H9 (cell line): ENCODE measurements around the gene SGCB. TPM values are rescaled to one million over a fixed set of nuclear protein-coding genes. Genes with fewer than 3 reads are reported as not detected.

Experiments used
- DNase-seq: peaks from one replicate; pipeline ENCODE4 v3.0.0-alpha.2; 2017
- H2AFZ ChIP-seq: one replicate; pipeline ENCODE4 v1.6.1; 2013; ENCODE audit warnings: mild to moderate bottlenecking, low read length, control low read depth, moderate library complexity
- H2AK5ac ChIP-seq: 2 replicates; pipeline ENCODE4 v1.6.1; 2013; ENCODE audit warnings: low read length, control low read depth, mixed read lengths; ENCODE audit not compliant: insufficient read length
- H2BK120ac ChIP-seq: one replicate; pipeline ENCODE4 v1.6.1; 2013; ENCODE audit warnings: low read depth, mild to moderate bottlenecking, low read length, control low read depth, inconsistent platforms; ENCODE audit not compliant: poor library complexity, severe bottlenecking
- H2BK12ac ChIP-seq: 2 replicates; pipeline ENCODE4 v1.6.1; 2013; ENCODE audit warnings: low read length, control low read depth, mixed read lengths, low read depth; ENCODE audit not compliant: insufficient read length
- H2BK15ac ChIP-seq: 2 replicates; pipeline ENCODE4 v1.6.1; 2013; ENCODE audit warnings: low read depth, low read length, control low read depth
- H2BK20ac ChIP-seq: one replicate; pipeline ENCODE4 v1.6.1; 2013; ENCODE audit warnings: low read depth, mild to moderate bottlenecking, low read length, control low read depth, inconsistent platforms; ENCODE audit not compliant: poor library complexity, severe bottlenecking
- H2BK5ac ChIP-seq: 2 replicates; pipeline ENCODE4 v1.6.1; 2013; ENCODE audit warnings: low read length, control low read depth, mixed read lengths; ENCODE audit not compliant: insufficient read length
- H3K14ac ChIP-seq: 2 replicates; pipeline ENCODE4 v1.6.1; 2013; ENCODE audit warnings: low read length, control low read depth; ENCODE audit not compliant: insufficient read depth
- H3K18ac ChIP-seq: 2 replicates; pipeline ENCODE4 v1.6.1; 2013; ENCODE audit warnings: low read depth, mild to moderate bottlenecking, mixed read lengths, low read length, control low read depth; ENCODE audit not compliant: insufficient read length
- H3K23ac ChIP-seq: 2 replicates; pipeline ENCODE4 v1.6.1; 2013; ENCODE audit warnings: low read length, control low read depth, mixed read lengths, low read depth; ENCODE audit not compliant: insufficient read length
- H3K23me2 ChIP-seq: 2 replicates; pipeline ENCODE4 v1.6.1; 2013; ENCODE audit warnings: low read depth, mild to moderate bottlenecking, mixed read lengths, low read length, control low read depth; ENCODE audit not compliant: insufficient read length, poor library complexity, severe bottlenecking
- H3K27ac ChIP-seq: 2 replicates; pipeline ENCODE4 v1.5.1; 2013; ENCODE audit warnings: low read length, control low read depth, mixed read lengths, low read depth; ENCODE audit not compliant: insufficient read length
- H3K27me3 ChIP-seq: 2 replicates; pipeline ENCODE4 v1.6.1; 2013; ENCODE audit warnings: low read length, control low read depth, inconsistent platforms; ENCODE audit not compliant: insufficient read depth
- H3K4ac ChIP-seq: 2 replicates; pipeline ENCODE4 v1.6.1; 2013; ENCODE audit warnings: low read depth, mild to moderate bottlenecking, control low read depth, inconsistent platforms, low read length, moderate library complexity
- H3K4me1 ChIP-seq: 2 replicates; pipeline ENCODE4 v1.6.1; 2013; ENCODE audit warnings: low read length, control low read depth, inconsistent platforms; ENCODE audit not compliant: insufficient read depth
- H3K4me2 ChIP-seq: 2 replicates; pipeline ENCODE4 v1.6.1; 2013; ENCODE audit warnings: low read length, control low read depth, mixed read lengths; ENCODE audit not compliant: insufficient read length, insufficient read depth
- H3K56ac ChIP-seq: 2 replicates; pipeline ENCODE4 v1.6.1; 2013; ENCODE audit warnings: low read depth, mild to moderate bottlenecking, mixed read lengths, low read length, control low read depth; ENCODE audit not compliant: insufficient read length
- H3K79me1 ChIP-seq: 2 replicates; pipeline ENCODE4 v1.6.1; 2013; ENCODE audit warnings: low read depth, mild to moderate bottlenecking, moderate library complexity, low read length, control low read depth, inconsistent platforms; ENCODE audit not compliant: insufficient read depth, poor library complexity, severe bottlenecking
- H3K79me2 ChIP-seq: 2 replicates; pipeline ENCODE4 v1.6.1; 2013; ENCODE audit warnings: low read length, control low read depth, inconsistent platforms; ENCODE audit not compliant: insufficient read depth
- H3K9ac ChIP-seq: 2 replicates; pipeline ENCODE4 v1.6.1; 2013; ENCODE audit warnings: low read length, control low read depth, mixed read lengths; ENCODE audit not compliant: insufficient read length; ENCODE audit errors: extremely low read depth
- H3K9me3 ChIP-seq: one replicate; pipeline ENCODE4 v1.6.1; 2013; ENCODE audit warnings: low read depth, low read length, inconsistent platforms; ENCODE audit not compliant: control insufficient read depth
- H3T11ph ChIP-seq: one replicate; pipeline ENCODE4 v1.6.1; 2013; ENCODE audit warnings: mild to moderate bottlenecking, low read length, control low read depth, inconsistent platforms
- H4K20me1 ChIP-seq: one replicate; pipeline ENCODE4 v1.6.1; 2013; ENCODE audit not compliant: control insufficient read depth, insufficient read length, insufficient read depth
- H4K5ac ChIP-seq: 2 replicates; pipeline ENCODE4 v1.6.1; 2013; ENCODE audit warnings: low read depth, mild to moderate bottlenecking, mixed read lengths, low read length, control low read depth; ENCODE audit not compliant: insufficient read length
- H4K8ac ChIP-seq: replicated peaks from 2 replicates; pipeline ENCODE4 v1.6.1; 2013; ENCODE audit warnings: low read length, control low read depth, mixed read lengths, low read depth; ENCODE audit not compliant: insufficient read length
- H4K91ac ChIP-seq: 2 replicates; pipeline ENCODE4 v1.6.1; 2013; ENCODE audit warnings: low read depth, mild to moderate bottlenecking, moderate library complexity, mixed read lengths, low read length, control low read depth; ENCODE audit not compliant: insufficient read length
- H3K27ac Mint-ChIP-seq, 3 experiments: 2 replicates in 2 of 3; 3 replicates in 1 of 3; pipeline ENCODE4 v1.8.0; 2020 to 2021; ENCODE audit warnings: mixed read lengths in 3 of 3, mild to moderate bottlenecking in 1 of 3, moderate library complexity in 1 of 3
- H3K27me3 Mint-ChIP-seq: 2 replicates; pipeline ENCODE4 v1.8.0; 2021; ENCODE audit warnings: low read depth, mild to moderate bottlenecking, moderate library complexity, mixed read lengths
- H3K36me3 Mint-ChIP-seq, 3 experiments: 2 replicates in 2 of 3; 3 replicates in 1 of 3; pipeline ENCODE4 v1.8.0; 2020 to 2021; ENCODE audit warnings: low read depth in 3 of 3, mixed read lengths in 3 of 3; ENCODE audit not compliant: insufficient read depth in 1 of 3
- H3K4me1 Mint-ChIP-seq, 2 experiments: 2 replicates each; pipeline ENCODE4 v1.8.0; 2020; ENCODE audit warnings: mixed read lengths in 2 of 2
- H3K4me3 Mint-ChIP-seq, 2 experiments: 2 replicates in 1 of 2; 3 replicates in 1 of 2; pipeline ENCODE4 v1.8.0; 2020 to 2021; ENCODE audit warnings: mild to moderate bottlenecking in 2 of 2, mixed read lengths in 2 of 2, moderate library complexity in 1 of 2
- H3K9me3 Mint-ChIP-seq, 2 experiments: 2 replicates in 1 of 2; 3 replicates in 1 of 2; pipeline ENCODE4 v1.8.0; 2020; ENCODE audit warnings: mild to moderate bottlenecking in 2 of 2, mixed read lengths in 2 of 2, moderate library complexity in 1 of 2
- CTCF ChIP-seq: fragments of 200-600 bp; sonication (generic); conservative IDR thresholded peaks from 3 replicates; pipeline ENCODE4 v1.8.0; 2021; ENCODE audit warnings: antibody characterized with exemption, mild to moderate bottlenecking
- WGBS: extraction: QIAGEN DNeasy Blood & Tissue Kit; methylation state at CpG from one replicate; pipeline ENCODE4 v1.1.7; 2013; ENCODE audit warnings: missing lambda C conversion rate, low lambda C conversion rate, mixed read lengths; ENCODE audit not compliant: insufficient read length; ENCODE audit errors: extremely low coverage; 5-methylcytosine and 5-hydroxymethylcytosine counted together
- total RNA-seq: library from RNA; stranded (reverse); gene quantifications from 2 replicates; pipeline ENCODE4 v1.2.1, GENCODE V29; 2021

Gene SGCB
- total RNA-seq, 1 experiment from 2014 or later, result 32.3 TPM

- no peak overlapping the region for H3K14ac ChIP-seq
- H2BK5ac ChIP-seq, result no peak overlapping the region
- H3K27ac ChIP-seq, result no peak overlapping the region
- H3K36me3 Mint-ChIP-seq, result peaks cover 7 to 9% (median 8%) of the 10 kb centered on the region in 3 experiments; a peak in 6 of 7 replicates
- no peak overlapping the region for H4K5ac ChIP-seq
- peaks cover 22% of the 10 kb centered on the region for H3K27me3 Mint-ChIP-seq
- H3K23me2 ChIP-seq, result peaks cover 10% of the 10 kb centered on the region
- H3K4ac ChIP-seq, result no peak overlapping the region
- no peak for DNase-seq
- H3K27ac Mint-ChIP-seq, result no peak overlapping the region
- TF ChIP-seq CTCF, result no peak
- no peaks in the 10 kb centered on the region; the same call in 1 of the 2 replicates for H3K27me3 ChIP-seq
- no peaks in the 10 kb centered on the region for H3K9me3 ChIP-seq
- no peaks in the 10 kb centered on the region for H3K79me1 ChIP-seq
- no peak overlapping the region for H3T11ph ChIP-seq
- H3K4me1 Mint-ChIP-seq, result peaks cover 19 to 34% of the 10 kb centered on the region in 2 experiments
- no peaks in the 10 kb centered on the region for H4K20me1 ChIP-seq
- no peak overlapping the region for H3K18ac ChIP-seq
- no peak overlapping the region for H2AK5ac ChIP-seq
- no peak overlapping the region for H3K56ac ChIP-seq
- peak overlapping the region in 1 of 2 experiments; percentile 13; a peak in 1 of 5 replicates for H3K4me3 Mint-ChIP-seq
- H4K8ac ChIP-seq, result no peak overlapping the region
- no peak overlapping the region for H2BK120ac ChIP-seq
- H3K4me2 ChIP-seq, result no peak overlapping the region
- no peaks in the 10 kb centered on the region for H3K79me2 ChIP-seq
- no peak overlapping the region for H2BK15ac ChIP-seq
- no peak overlapping the region for H2AFZ ChIP-seq
- H2BK20ac ChIP-seq, result no peak overlapping the region
- no CpG with 5 or more reads among the region's 5 CpGs for WGBS
- H3K23ac ChIP-seq, result no peak overlapping the region
- no peak overlapping the region for H2BK12ac ChIP-seq
- H3K9me3 Mint-ChIP-seq, result peaks cover 13 to 14% of the 10 kb centered on the region in 2 experiments
- no peaks in the 10 kb centered on the region for H3K4me1 ChIP-seq
- no peak overlapping the region for H4K91ac ChIP-seq
- H3K9ac ChIP-seq, result no peak overlapping the region
Observed at GRCh38 chr4:52049266-52049665, 11.2 kb upstream of the SGCB start.
